GM23338 (cell line): ENCODE measurements around the gene TRAF3. TPM values are rescaled to one million over a fixed set of nuclear protein-coding genes. Genes with fewer than 3 reads are reported as not detected.

Experiments
- ATAC-seq: fragments of 200-7000 bp; cut with Tn5 transposase; 3 replicates; pipeline ENCODE4 v1.9.1; 2020
- DNase-seq: peaks from one replicate; pipeline ENCODE4 v3.0.0-alpha.2; 2015; ENCODE audit warnings: low spot score
- H2AFZ ChIP-seq: fragments of 200-600 bp; sonication (generic); 2 replicates; pipeline ENCODE4 v1.8.0; 2016; ENCODE audit warnings: antibody characterized with exemption, mild to moderate bottlenecking, moderate library complexity
- H3F3A ChIP-seq: fragments of 200-600 bp; sonication (generic); replicated peaks from 2 replicates; pipeline ENCODE4 v1.8.0; 2017; ENCODE audit warnings: antibody characterized with exemption, mixed run types, low read depth
- H3K27ac ChIP-seq: fragments of 200-600 bp; sonication (generic); 2 replicates; pipeline ENCODE4 v1.6.1; 2016; ENCODE audit warnings: low read depth
- H3K27me3 ChIP-seq: fragments of 200-600 bp; sonication (generic); 2 replicates; pipeline ENCODE4 v1.8.0; 2016; ENCODE audit warnings: mild to moderate bottlenecking, mixed run types, moderate library complexity; ENCODE audit not compliant: insufficient read depth
- H3K36me3 ChIP-seq: fragments of 200-600 bp; sonication (generic); 2 replicates; pipeline ENCODE4 v1.8.0; 2016; ENCODE audit warnings: mild to moderate bottlenecking; ENCODE audit not compliant: insufficient read depth
- H3K4me1 ChIP-seq: fragments of 200-600 bp; sonication (generic); 2 replicates; pipeline ENCODE4 v1.8.0; 2016; ENCODE audit warnings: mild to moderate bottlenecking, moderate library complexity; ENCODE audit not compliant: insufficient read depth
- H3K4me2 ChIP-seq: fragments of 200-600 bp; sonication (generic); 2 replicates; pipeline ENCODE4 v1.7.1; 2017; ENCODE audit warnings: mixed run types
- H3K4me3 ChIP-seq: fragments of 200-600 bp; sonication (generic); 2 replicates; pipeline ENCODE4 v1.6.1; 2016; ENCODE audit warnings: mixed run types
- H3K79me2 ChIP-seq: fragments of 200-600 bp; sonication (generic); replicated peaks from 2 replicates; pipeline ENCODE4 v1.8.0; 2017; ENCODE audit warnings: mild to moderate bottlenecking; ENCODE audit not compliant: insufficient read depth
- H3K9me2 ChIP-seq: fragments of 200-600 bp; sonication (generic); 2 replicates; pipeline ENCODE4 v1.8.0; 2017; ENCODE audit not compliant: insufficient read depth
- H4K20me1 ChIP-seq: fragments of 200-600 bp; sonication (generic); replicated peaks from 2 replicates; pipeline ENCODE4 v1.8.0; 2017; ENCODE audit warnings: mild to moderate bottlenecking; ENCODE audit not compliant: insufficient read depth
- H3K27ac Mint-ChIP-seq: 2 replicates; pipeline ENCODE4 v1.8.0; 2020; ENCODE audit warnings: inconsistent platforms, mild to moderate bottlenecking, moderate library complexity, mixed read lengths
- H3K27me3 Mint-ChIP-seq: 3 replicates; pipeline ENCODE4 v1.8.0; 2022; ENCODE audit warnings: low read depth, mild to moderate bottlenecking, moderate library complexity, mixed read lengths, inconsistent platforms; ENCODE audit not compliant: insufficient read depth, poor library complexity
- H3K36me3 Mint-ChIP-seq: 3 replicates; pipeline ENCODE4 v1.8.0; 2021; ENCODE audit warnings: low read depth, mild to moderate bottlenecking, inconsistent platforms, moderate library complexity, mixed read lengths
- H3K4me1 Mint-ChIP-seq: 3 replicates; pipeline ENCODE4 v1.8.0; 2020; ENCODE audit warnings: mild to moderate bottlenecking, inconsistent platforms, mixed read lengths
- H3K4me3 Mint-ChIP-seq: 3 replicates; pipeline ENCODE4 v1.8.0; 2021; ENCODE audit warnings: moderate library complexity, mild to moderate bottlenecking, inconsistent platforms, mixed read lengths
- H3K9me3 Mint-ChIP-seq: 3 replicates; pipeline ENCODE4 v1.8.0; 2020; ENCODE audit warnings: moderate library complexity, mild to moderate bottlenecking, inconsistent platforms, mixed read lengths
- POLR2AphosphoS5 ChIP-seq: IDR thresholded peaks from 2 replicates; pipeline ENCODE4 v1.6.1; 2016; ENCODE audit warnings: antibody characterized with exemption, low read depth
- STAT1 ChIP-seq: IDR thresholded peaks from one replicate; pipeline ENCODE4 v1.6.1; 2016; ENCODE audit warnings: antibody characterized with exemption; ENCODE audit not compliant: unreplicated experiment
- ZNF114 ChIP-seq: fragments of 250-450 bp; sonication (Bioruptor Pico); IDR thresholded peaks from 2 replicates; pipeline ENCODE4 v1.5.0; 2020; ENCODE audit warnings: mild to moderate bottlenecking, moderate library complexity
- ZNF331 ChIP-seq: fragments of 250-450 bp; sonication (Bioruptor Pico); IDR thresholded peaks from 2 replicates; pipeline ENCODE4 v1.5.0; 2020; ENCODE audit warnings: low read depth, mild to moderate bottlenecking, moderate library complexity
- ZNF462 ChIP-seq: fragments of 250-450 bp; sonication (Bioruptor Pico); IDR thresholded peaks from 2 replicates; pipeline ENCODE4 v1.5.0; 2020; ENCODE audit warnings: mild to moderate bottlenecking, moderate library complexity
- polyA plus RNA-seq: library from polyadenylated mRNA; unstranded; fragments of >200 nt; fragmentation: Nextera tagmentation; extraction: Ambion mirVana; gene quantifications from 2 replicates; pipeline ENCODE4 v1.2.1, GENCODE V29; 2016
- total RNA-seq: library from RNA; depleted of rRNA; stranded (reverse); fragments of >200 nt; shearing (Covaris generic); gene quantifications from 2 replicates; pipeline ENCODE4 v1.2.3, GENCODE V29; 2014

TRAF3 gene
- total and polyA plus RNA-seq, 2 experiments from 2014 or later = 3.7 to 9.3 TPM

DNA sequence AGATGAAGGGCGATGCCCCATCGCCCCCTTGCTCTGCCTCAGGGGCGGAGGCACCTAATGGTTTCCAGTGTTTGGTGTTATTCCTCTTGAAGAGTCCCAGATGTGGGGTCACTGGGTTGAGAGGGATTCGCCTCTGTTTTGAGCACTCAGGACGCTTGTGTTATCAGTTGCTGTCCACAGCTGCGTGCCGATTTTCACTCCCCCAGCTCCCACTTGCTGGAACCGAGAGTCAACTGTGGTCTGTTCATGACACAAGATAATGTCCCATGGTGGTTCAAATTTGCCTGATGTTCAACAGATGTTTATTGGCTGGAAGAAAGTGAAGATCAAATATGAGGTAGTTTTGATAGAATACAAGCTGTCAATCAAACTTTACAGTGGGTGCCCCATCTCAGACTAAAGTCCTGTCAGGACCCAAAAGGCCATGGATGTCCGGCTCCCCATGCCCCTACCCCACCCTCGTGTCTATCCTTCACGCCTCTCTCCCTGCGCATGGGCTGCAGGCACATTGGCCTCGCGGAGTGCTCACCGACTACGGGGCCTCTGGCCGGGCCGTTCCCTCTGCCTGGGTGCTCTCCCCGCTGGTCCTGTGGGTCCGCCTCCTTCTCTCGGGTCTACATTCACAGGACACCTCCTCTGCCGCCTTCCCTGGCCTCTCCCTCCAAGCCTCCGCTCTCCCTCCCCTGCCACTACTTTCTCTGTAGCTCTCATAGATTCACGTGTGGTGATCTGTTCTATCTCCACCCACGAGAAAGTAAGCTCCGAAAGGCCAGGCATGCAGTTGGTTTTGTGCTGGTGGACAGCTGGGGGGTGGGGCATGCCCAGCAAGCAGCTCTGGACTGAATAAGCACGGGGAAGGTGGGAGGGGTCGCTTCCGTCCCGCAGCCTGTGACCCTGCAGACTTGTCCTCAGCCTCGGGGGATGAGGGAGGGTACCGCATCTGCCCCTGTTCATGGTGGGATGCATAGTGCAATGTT lies 6.8 kb upstream of the TRAF3 start (continued):
- TF ChIP-seq ZNF462 (CRISPR knock-in tag) (no peak), POLR2AphosphoS5 (no peak)

- TF ChIP-seq ZNF331 (CRISPR knock-in tag) (no peak), STAT1 (no peak), ZNF114 (no peak)
- Mint-ChIP-seq H3K36me3 (no peaks in the 10 kb centered on the region), H3K27me3 (peaks cover 32% of the 10 kb centered on the region), H3K4me1 (peaks cover 13% of the 10 kb centered on the region), H3K4me3 (no peak overlapping the region), H3K27ac (no peak overlapping the region), H3K9me3 (no peaks in the 10 kb centered on the region; the same call in 2 of the 3 replicates)
- no peaks in the 10 kb centered on the region for H3K9me2 ChIP-seq
- no peaks in the 10 kb centered on the region for H3K36me3 ChIP-seq
- H3K27me3 ChIP-seq = no peaks in the 10 kb centered on the region
- no peak overlapping the region for H3K27ac ChIP-seq
- H3K4me1 ChIP-seq = no peaks in the 10 kb centered on the region; the same call in 1 of the 2 replicates
- ATAC-seq (no peak), DNase-seq (no peak)
- peaks cover 10% of the 10 kb centered on the region for H3F3A ChIP-seq
- H3K4me3 ChIP-seq = no peak overlapping the region
- no peak overlapping the region for H3K4me2 ChIP-seq
- H2AFZ ChIP-seq = no peak overlapping the region
- no peaks in the 10 kb centered on the region for H3K79me2 ChIP-seq
- no peaks in the 10 kb centered on the region for H4K20me1 ChIP-seq
These were observed 6.1 kb upstream of the TRAF3 start for GRCh38 chr14:102771144-102771543.
